Activated CD4-positive, alpha-beta T cell treated with anti-CD3 and anti-CD28 coated beads for 1 hour (primary cell): ENCODE data around the gene SLC6A7.

Source experiments
- DNase-seq: peaks from one replicate; pipeline ENCODE4 v3.0.0-alpha.2; 2020

Gene SLC6A7

DNA sequence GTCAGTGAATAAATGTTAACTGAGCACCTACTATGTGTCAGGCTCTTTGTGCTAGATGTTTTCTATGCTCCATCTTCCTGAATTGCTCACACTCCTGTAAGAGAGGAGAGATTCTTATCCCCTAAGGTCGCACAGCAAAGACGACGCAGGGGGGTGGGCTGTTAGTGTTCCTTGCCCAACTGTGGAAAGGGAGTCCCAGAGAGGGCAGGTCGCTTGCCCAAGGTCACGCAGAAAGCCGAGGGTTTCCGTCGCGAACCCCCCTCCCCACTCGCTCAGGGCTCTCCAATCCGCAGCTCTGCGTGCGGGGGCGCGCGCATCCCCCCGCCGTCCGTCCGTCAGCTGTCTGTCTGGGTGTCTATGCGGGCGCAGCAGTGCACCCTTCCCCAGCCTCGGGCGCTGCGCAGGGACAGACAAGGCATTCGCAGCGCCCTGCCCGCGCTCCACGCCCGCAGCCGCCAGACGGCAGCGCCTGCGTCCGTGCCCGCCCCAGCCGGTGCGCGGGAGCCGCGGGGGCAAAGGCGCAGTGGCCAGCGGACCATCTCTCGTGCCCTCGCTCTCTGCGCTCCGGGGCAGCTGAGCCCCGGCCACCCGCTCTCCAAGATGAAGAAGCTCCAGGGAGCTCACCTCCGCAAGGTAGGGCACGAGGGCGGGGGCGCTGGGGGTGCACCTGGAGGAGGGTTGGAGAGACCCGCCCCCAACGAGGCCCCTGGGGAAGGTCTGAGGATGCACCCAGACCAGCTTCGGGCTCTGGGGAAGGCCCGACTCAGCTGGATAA lies at the start of gene SLC6A7:
Gene SLC6A7, plus strand, starts transcription at position 335 of the 775 bp plus-strand sequence. Its CDS starts 266 bp downstream, at position 601.
- DNase-seq, result no peak

DNA sequence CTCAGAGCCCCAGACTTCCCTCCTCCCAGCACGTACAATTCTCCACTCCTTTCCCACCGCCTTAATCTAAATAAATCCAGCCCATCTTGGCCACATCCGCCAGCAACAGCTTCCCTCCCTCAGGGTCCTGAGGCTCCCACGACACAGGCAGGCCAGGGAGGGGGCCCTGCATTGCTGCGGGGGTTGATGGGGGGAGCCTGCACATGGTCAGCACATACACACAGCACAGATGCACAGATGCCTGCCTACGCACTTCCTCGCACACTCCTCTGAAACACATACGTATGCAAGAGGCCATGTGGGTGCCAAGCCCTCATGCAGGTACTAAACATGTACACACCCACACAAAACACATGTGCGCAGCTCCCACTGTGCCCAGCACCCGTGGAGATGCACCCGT lies 49.0 kb upstream of the SLC6A7 start:
- no peak for DNase-seq

DNA sequence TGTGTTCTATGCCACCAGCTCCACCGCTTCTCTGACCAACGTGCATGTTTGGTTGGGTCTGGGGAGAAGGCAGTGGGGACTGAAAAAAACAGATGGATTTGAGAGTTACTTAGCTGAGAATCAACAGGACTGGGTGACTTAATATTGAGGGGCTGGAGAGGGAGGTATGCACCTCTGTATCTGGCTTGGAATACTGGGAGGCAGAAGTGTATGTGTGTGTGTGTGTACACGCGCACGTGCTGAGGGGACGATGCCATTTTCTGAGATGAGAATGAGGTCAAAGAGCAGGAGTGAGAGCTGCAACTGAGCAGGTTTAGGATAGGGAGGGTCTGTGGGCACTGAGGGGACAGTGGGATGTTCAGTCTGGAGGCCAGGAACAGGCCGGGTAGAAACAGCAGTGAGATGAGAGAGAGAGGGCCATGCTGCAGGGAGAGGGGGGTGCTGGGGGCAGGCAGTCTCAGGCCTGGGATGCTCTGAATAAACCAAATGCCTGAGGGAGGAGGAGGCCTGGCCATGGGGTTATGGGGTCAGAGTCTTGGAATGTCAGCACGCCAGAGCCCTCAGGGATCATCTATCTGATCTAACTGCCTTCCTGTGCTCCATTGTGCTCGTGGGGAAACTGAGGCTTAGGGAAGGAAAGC lies 48.2 kb upstream of the SLC6A7 start:
- no peak for DNase-seq

DNA sequence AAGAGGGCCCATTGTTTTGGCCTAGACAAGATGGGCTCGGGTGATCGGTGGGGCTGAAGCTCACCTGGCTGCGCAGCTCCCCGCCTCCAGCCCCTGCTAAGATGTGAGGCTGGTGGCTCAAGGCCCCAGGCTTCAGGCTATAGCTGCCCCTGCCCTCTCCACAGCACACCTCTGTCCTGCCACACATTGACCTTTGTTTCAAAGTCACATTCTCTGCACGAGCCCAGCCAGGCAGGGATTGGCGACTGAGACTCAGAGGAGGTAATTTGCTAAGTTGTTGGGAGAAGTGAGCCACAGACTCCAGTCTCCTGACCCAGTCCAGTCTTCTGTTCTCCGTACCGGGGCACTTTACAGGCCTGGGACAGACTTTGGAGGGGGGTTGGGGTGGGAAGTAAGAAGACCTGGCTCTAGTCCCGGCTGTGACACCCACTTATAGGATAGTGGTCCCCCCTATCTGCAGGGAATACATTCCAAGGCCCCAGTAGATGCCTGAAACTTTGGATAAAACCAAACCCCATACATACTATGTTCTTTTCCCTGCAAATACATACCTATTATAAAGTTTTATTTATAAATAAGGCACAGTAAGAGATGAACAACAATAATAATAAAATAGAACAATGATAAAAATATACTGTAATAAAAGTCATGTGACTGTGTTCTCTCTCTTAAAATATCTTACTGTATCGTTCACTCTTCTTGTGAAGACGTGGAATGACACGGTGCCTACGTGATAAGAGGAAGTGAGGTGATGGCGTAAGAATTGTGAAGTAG lies 47.5 kb upstream of the SLC6A7 start:
- DNase-seq, result no peak

DNA sequence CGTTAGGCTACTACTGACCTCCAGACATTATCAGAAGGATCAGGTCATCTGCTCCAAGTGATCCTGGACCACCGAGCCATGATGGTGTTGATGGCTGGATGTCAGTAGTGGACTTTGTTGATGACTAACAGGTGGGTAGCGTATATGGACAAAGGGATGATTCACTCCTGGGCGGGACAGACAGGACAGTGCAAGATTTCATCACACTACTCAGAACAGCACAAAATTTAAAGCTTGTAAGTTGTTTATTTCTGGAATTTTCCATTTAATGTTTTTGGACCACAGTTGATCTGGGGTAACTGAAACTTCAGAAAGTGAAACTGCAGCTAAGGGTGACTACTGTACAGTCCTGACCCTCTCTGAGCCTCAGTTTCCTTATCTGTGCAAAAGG lies 46.9 kb upstream of the SLC6A7 start:
- DNase-seq, result no peak

DNA sequence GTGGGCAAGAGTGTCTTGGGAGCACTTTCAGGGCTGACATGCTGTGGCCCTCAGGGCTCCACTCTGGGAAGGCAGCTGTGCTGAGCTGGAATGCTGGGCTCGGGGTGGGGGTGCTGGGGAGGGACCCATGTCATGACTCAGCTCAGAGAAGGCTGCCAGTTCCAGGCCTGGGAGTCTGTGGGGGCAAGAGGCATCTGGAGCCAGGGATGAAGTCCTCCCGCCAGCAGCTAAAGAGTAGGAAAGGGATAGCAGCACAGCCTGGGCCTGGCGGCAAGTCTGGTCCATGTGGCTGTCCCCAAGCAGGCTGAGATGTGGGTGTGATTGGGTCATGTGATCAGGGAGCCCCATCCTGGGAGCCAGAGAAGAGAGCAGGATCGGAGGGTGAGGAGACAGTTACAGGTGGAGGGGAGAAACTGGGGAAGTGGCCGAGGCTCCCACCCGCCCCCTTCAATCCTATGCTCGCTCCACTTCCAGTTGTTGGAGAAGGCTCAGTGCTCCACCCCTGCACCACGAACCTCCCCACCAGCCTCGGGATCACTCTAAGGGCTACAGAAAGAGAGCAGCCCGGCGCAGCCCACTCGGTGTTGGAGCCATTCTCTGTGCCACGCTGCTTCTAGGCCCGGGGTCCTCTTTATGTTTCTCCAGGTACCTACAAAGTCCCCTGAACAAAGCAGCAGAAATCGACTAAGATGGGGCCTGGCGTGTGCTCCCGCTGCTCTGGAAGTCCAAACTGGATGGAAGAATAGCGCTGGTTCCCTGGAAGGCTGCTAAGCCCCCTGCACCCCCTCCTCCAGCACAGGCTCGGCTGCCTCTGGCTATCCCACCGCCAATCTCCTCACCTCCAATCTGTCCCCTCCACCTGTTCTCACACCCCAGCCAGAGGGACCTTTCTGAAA lies 46.3 kb upstream of the SLC6A7 start:
- no peak for DNase-seq

DNA sequence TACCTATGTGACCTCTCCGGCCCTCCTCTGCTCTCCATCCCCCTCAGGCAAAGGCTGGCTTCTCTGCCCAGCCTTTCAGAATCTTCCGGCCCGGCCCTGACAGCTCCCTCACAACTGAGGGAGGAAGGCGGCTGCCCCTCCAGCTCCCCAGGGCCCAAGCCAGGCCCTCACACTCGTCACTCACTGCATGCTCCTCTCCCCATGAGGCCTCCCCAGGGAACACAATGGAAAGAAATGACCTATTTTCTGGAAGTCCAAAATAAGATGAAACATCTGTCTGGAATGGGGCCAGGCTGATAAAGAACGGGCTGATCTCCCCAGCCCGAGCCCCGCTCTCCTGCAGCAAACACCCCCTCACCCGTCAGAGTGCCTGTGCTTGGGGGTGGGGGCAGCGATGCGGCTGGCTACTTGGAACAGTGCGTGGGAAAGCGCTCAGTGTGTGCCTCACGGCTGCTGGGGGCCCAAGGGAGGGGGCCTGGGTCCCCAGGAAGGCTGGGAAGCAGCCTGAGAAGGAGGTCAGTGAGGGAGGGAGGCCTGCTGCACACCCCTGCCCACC lies 45.5 kb upstream of the SLC6A7 start:
- DNase-seq, result no peak

DNA sequence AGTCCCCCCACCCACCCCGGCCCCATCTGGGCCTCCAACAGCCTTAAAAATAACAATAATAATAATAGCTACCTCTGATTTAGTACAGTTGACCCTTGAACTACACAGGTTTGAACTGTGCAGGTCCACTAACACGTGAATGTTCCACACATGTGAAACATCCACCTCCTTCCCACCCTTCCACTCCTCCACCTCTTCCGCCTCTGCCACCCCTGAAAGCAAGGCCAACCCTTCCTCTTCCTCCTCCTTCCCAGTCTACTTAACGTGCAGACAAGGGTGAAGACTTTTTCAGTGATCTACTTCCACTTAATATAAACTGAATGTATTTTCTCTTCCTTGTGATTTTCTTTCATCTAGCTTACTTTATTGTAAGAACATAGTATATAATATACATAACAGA lies 45.0 kb upstream of the SLC6A7 start:
- no peak for DNase-seq

DNA sequence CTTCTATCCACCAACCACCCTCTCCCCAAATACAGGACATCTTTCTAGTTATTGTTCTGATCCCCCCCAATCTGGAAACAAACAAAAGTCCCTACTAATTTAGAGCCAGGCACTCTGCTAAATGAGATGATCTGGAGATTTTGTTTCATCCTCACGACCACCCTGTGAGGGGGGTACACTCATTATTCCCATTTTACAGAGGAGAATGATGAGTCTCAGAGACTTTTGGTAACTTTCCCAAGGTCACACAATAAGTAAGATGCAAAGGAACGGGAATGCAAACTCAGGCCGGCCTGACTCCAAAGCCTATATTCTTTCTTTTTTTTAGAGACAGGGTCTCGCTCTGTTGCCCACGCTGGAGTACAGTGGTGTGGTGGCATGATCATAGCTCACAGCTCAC lies 43.6 kb upstream of the SLC6A7 start:
- DNase-seq, result no peak

DNA sequence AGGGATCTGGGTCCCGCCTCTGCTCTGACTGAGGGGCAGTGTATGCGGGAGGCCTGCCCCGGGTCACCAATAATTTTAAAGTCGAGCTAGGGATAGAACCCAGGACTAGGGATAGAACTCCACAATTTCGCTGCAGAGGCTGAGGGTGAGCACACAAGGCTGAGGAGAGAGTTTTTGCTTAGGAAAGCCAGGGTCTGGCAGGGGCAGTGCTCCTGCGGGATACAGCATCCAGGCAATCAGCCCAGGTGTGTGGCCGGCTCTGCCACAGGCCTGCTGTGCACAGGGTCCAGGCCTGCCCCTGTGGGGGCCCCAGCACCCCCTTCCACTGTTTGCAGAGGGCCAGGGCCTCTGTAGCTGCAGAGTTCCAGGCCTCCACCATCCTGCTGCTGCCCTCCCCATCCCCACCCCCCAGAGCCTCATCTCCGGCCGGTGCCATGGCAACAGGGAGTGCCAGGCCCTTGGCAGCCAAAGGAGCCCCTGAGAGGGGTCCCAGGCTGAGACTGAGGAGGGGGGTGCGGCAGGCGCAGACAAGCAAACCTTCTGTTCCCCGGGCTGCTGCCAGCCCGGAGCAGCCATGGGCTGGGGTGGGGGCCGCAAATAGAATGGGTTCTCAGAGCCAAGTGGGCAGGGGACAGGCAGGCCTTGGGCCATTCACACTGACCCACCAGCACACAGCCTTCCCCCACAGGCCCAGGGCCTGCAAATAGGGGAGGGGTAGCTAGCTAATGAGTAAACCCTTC lies 42.8 kb upstream of the SLC6A7 start:
- no peak for DNase-seq

DNA sequence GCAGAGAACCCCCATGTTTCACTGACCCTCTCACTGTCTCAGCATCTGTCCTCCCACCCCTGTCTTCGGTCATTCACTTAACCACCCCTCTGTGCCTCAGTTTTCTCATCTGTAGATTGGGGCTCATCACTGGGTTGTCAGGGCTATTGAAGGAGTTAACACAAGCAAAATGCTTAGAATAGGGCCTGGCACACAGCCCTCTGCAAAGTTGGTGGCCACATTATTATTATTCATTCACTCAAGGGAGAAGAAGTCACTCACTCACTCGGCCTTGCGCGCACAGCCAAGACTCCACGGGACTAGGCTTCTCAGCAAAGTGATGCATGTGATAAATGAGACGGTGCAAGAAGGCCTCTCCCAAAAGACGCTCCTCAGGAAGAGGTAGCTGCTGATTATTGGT lies 42.2 kb upstream of the SLC6A7 start:
- DNase-seq, result no peak

DNA sequence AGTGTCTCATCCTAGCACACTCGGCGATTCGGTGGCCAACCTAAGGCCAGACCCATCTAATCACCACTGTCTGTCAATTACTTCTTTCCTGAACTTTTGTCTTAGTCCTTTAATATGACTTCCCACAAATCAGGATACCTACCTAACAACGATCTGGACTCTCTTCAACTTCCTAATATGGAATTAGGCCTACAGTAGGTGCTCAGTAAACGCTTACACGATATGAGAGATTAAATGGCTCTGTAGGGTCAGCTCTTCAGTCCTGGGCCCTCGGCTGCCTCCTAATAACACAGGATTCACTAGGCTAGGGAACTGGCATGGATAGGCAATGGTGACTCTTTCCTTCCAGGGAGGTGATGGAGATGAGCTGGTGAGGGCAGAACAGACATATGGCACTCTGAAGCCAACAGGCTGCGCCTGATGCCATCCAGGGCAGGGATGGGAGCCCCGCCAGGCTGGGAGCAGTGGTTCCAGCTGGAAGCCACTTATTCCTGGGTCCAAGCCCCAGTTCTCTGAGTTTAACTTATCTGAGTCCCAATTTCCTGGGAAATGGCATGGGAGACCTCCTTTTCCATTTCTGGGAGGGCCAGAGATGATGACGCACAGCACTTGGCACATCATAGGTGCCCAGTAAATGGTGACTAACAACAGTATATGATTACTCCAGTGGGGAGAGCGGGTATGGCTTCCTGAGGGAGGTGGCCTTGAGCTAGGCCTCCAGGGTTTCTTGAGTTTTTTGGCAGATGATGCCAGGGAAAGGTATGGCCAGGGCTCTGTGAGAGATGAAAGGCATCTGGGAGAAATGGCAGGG lies 41.5 kb upstream of the SLC6A7 start:
- DNase-seq, result no peak

DNA sequence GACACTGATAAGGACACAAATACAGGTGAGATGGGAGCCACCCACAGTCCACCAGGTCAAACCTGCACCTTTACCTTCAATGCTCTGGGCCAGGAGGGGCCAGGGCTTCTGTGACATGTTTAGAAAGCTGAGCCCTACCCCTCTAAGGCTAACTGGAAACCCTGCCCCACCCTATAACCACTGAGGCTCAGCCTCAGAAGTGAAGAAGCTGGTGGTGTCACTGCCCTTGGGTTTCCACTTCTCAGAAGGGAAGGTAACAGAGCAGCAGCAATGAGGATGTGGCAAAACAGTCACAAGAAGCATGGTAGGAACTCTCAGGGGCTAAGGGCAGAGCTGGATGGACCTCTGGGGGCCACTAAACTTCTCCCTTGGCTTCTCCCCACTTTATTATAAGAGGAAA lies 40.2 kb upstream of the SLC6A7 start:
- DNase-seq, result no peak

DNA sequence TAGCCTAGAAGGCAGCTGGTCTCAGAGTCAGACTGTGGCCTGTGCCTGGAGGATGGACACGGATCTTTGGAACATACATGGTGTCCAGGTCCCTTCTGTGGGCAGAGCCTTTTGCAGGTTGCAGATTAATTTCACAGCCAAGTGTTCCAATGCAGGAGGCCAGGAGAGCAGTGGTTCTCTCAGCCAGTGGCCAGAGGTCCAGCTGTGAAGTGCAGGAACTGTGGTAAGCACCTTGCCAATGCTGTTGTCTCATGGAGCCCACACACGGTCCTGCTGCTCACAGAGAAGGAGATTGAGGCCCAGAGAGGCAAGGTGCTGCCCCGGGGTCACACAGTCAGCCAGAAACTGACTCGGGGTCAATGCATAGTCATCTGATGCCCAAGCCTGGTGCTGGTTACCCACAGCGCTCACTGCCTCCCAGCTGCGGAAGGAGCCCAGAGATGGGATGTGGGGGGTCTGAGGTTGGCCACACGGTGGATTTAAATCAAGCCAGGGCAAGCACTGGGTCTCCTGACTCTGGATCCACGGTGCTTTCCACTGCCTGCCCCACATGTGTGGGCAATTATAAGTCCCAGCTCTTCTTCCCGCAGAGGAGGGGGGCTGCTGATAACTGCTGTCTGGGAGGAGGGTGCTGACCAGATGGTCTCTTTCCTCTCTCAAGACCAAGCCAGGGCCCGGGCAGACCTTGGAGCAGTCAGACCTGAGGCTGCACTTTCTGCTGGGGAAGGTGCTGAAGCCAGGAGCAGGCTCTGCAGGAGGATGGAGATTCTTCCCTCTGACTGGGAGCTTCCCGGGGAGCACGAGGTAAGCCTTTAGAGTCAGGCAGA lies 37.0 kb upstream of the SLC6A7 start:
- DNase-seq, result no peak

DNA sequence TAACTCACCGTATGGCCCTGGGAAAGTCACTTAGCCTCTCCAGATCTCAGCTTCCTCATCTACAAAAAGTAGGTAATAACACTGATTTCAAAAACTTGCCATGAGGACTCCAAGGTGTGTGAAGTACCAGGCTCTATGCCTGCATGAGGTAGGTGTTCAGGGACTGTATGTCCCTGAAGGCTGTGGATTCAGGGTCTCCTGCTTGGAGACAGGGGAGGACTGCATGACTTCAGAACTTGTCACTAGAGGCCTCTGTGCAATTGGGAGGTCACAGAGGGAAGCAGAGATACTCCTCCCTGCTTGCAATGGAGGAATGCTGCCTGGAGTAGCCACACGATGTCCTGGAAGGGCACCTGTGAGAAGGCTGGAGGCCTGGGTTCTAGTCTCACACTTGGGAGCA lies 36.4 kb upstream of the SLC6A7 start:
- no peak for DNase-seq

DNA sequence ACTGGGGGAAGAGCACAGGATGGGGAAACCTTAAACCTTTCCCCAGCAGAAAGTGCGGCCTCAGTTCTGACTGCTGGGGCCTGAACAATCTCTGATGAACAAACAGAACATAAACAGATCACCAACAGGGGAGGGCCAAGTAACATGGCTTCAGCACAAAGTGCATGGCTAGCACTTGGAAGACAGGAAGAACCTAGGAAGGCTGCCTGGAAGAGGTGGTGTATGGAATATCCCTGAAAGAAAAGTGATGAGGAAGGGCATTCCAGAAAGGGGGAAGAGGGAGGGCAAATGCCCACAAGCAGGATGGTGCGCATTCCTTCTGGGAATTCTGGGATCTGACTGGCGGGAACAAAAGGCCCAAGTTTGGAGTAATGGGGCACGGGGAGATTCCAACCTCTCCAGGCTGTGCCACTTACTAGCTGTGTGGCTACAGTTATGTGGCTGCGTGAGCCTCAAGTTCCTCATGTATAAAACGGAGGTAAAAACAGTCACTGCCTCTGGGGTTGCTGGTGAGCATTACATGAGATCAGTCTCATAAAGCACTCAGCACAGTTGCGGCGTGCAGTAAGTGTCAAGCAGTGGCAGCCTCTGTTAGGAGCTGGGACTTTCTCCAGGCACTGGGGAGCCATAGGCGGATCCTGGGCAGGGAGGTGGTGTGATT lies 35.8 kb upstream of the SLC6A7 start:
- DNase-seq, result no peak

DNA sequence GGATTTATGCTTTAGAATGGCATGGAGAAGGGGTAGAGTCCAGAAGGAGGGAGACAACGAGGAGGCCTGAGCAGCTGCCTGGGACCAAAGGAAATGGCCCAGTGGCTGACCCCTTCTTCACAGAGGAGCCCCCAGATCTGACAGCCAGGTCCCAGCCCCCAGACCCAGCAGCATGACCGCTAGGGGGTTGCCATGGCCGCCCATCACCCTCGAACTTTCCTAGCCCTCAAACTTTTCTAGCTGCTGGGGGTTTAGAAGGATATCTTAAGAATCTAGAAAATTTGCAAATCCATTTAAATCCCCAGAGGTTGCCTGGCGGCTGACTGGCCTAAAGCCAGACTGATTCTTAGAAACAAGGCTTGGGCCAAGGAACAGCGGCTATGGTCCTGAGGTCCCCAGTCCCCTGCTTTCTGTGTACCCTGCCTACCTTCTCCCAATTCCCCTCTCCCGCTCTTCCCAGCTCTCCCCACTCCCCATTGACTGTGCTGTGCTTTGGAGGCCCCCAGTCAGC lies 35.2 kb upstream of the SLC6A7 start:
- no peak for DNase-seq

DNA sequence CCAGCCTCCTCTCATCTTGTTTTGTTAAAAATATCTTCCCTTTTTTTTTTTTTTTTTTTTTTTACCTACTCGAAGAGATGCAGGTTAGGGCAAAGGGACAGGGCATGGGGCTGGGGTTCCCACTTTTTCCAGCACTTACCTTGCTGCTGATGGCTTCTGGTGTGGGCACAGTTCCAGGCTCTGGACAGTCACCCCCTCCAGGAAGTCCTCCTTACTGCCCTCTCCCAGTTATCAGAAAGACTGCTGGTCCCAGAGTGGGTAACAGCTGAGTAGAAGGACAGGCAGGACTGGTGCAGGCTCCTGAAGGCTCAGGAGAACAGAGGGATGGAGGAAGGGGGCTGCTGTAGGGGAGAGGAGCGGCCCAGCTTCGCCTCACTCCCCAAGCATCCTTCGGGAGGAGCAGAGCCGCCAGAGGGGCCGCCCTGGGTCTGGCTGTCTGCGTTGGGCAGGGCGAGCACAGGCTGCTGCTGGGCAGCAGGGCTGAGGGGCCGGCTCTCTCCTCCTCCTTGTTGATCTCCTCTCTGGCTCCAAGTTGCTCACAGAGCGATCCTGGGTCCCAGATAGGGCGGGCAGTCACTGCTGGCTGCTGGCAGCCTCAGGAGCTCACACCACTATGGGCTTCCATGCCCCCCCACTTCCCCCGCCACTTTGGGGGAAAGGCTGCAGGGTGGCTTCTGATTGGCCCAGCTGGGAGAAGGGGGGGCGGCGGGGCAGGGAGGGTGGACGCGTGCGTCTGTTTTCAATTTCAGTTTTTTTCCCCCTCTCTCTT lies 34.4 kb upstream of the SLC6A7 start, which contains the start of gene PDGFRB:
Gene PDGFRB, minus strand, starts transcription at position 588 of the 769 bp plus-strand sequence. CDS start 18,798 bp downstream, outside the sequence.
- no peak for DNase-seq
